ENCODE measurements around the gene C11orf52. TPM values are rescaled to one million over a fixed set of nuclear protein-coding genes. Genes with fewer than 3 reads are reported as not detected.

Gene C11orf52
- total and polyA plus RNA-seq, 2 of the 13 experiments (the other 11 are each of a cell fraction or from before 2014, with no cell fraction given): 7.4 to 11.0 TPM

DNA sequence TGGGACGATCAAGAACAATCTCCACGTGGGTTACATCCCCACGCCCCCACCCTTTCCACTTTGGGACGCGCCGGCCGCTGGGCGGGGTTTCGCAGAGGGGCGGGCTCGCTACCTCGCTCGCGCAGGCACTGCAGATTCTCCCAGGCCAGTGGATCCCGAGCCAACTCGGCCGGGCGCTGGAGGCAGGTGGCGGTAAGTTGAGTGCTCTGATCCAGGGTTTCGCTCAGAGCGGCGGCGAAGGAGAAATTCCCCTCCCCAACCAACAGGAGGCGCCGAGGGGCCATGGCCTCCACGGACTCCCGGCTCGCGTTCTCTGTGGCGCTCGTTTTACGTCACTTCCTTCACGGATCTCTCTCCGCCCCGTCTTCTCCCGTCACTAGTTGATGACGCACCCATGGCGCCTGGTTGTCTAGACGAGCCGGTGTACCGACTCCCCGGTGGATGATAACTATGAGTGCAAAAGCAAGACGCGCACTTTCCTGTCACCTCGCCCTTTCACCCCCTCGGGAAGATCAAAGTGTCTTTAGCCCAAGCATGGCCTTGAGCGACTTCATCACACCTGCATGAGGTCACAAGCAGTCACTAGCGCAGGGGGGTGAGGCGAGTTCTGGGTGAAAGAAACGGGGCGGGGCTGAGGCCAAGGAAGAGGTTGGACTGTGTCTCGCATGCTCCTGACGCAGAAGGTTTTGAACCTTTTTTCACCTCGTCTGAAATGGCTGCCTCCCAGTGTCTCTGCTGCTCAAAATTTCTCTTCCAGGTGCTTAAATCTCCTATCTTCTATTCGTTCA is 39.7 kb upstream of the C11orf52 start, which contains the start of the genes CFAP68 and FDXACB1 (continued):
- TF ChIP-seq SRSF4 (IDR thresholded peaks at IDR 0.05; ENCODE audit: low read depth, low read length, poor library complexity, severe bottlenecking) (no peak), ZNF672 (CRISPR knock-in tag; IDR thresholded peaks at IDR 0.05) (no peak)

DNA sequence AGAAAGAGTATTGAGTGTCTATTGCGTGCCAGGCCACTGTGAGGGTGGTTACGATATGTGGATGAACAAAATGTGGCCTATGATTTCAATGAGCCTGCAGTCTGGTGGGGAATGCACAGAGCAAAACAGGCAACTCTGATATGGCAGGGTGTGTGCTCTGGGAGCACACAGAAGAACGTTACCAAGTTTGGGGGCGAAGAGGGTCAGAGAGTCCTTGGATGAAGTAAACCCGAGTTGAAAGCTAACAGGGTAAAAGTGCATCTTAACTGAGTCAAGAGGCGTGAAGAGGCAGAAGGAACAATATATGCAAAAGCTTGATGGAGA is 39.1 kb upstream of the C11orf52 start:
- TSS peak; percentile 92 for BruUV-seq (replicated peaks)
- no peak for FAIRE-seq
- intact Hi-C loops (cut with micrococcal nuclease; ENCODE audit: unreplicated experiment): loop anchor here (1.0 to 2.0 kb wide), 4 partner anchors 32 to 195 kb away; partner anchors contain the start of genes C11orf52, CRYAB, NKAPD1 and PIH1D2
- TF ChIP-seq, protein P1, sequence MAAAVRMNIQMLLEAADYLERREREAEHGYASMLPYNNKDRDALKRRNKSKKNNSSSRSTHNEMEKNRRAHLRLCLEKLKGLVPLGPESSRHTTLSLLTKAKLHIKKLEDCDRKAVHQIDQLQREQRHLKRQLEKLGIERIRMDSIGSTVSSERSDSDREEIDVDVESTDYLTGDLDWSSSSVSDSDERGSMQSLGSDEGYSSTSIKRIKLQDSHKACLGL (CRISPR knock-in tag; IDR thresholded peaks at IDR 0.05): 0 out of 2 replicates have a peak, but pooled peaks have one; percentile 31
- TF ChIP-seq JUN (CRISPR knock-in tag; IDR thresholded peaks at IDR 0.05) (0 out of 2 replicates have a peak, but pooled peaks have one; percentile 1), FOSL2 (CRISPR knock-in tag; IDR thresholded peaks at IDR 0.05) (no peak), GLI4 (CRISPR knock-in tag; IDR thresholded peaks at IDR 0.05; ENCODE audit: borderline replicate concordance) (0 out of 2 replicates have a peak, but pooled peaks have one; percentile 12), MED8 (CRISPR knock-in tag; IDR thresholded peaks at IDR 0.05; ENCODE audit: insufficient replicate concordance) (peak; percentile 9), ZNF224 (CRISPR knock-in tag; IDR thresholded peaks at IDR 0.05) (0 out of 2 replicates have a peak, but pooled peaks have one; percentile 30), PPARG (CRISPR knock-in tag; conservative IDR thresholded peaks at IDR 0.05) (no peak), SNAI1 (CRISPR knock-in tag; IDR thresholded peaks at IDR 0.05; ENCODE audit: borderline replicate concordance) (peak; percentile 18; the same call in 1 of the 2 replicates)
- TF ChIP-seq, protein P2, sequence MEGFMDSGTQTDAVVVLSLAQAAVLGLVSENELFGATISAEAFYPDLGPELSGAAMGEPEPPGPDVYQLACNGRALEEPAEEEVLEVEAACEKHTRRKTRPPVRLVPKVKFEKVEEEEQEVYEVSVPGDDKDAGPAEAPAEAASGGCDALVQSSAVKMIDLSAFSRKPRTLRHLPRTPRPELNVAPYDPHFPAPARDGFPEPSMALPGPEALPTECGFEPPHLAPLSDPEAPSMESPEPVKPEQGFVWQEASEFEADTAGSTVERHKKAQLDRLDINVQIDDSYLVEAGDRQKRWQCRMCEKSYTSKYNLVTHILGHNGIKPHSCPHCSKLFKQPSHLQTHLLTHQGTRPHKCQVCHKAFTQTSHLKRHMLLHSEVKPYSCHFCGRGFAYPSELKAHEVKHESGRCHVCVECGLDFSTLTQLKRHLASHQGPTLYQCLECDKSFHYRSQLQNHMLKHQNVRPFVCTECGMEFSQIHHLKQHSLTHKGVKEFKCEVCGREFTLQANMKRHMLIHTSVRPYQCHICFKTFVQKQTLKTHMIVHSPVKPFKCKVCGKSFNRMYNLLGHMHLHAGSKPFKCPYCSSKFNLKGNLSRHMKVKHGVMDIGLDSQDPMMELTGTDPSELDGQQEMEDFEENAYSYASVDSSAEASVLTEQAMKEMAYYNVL (CRISPR knock-in tag; IDR thresholded peaks at IDR 0.05; ENCODE audit: borderline replicate concordance): 0 out of 2 replicates have a peak, but pooled peaks have one; percentile 7
- TF ChIP-seq, protein P3, sequence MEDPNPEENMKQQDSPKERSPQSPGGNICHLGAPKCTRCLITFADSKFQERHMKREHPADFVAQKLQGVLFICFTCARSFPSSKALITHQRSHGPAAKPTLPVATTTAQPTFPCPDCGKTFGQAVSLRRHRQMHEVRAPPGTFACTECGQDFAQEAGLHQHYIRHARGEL (CRISPR knock-in tag; IDR thresholded peaks at IDR 0.05): 0 out of 2 replicates have a peak, but pooled peaks have one; percentile 48
- Histone ChIP-seq H3K4me1 (ENCODE audit: insufficient read depth, low read length) (peaks cover 11% of the 10 kb centered on the region), H3K9me3 (ENCODE audit: low read length) (no peaks in the 10 kb centered on the region), H4K20me1 (ENCODE audit: insufficient read depth, low read length) (no peaks in the 10 kb centered on the region), H3K4me3 (replicated peaks in 1 of 3; ENCODE audit: insufficient read depth in 1 of 3, low read depth in 2 of 3, low read length in 3 of 3) (peak overlapping the region; percentile 78 to 83 (median 81)), H3K4me2 (ENCODE audit: low read depth, low read length) (peak overlapping the region; percentile 94), H3K36me3 (replicated peaks in 1 of 2; ENCODE audit: control insufficient read depth in 1 of 2, insufficient read depth in 2 of 2, low read length in 2 of 2) (peaks cover 2 to 4% of the 10 kb centered on the region in 2 experiments; a peak in 2 of 5 replicates), H3K79me2 (ENCODE audit: insufficient read depth, low read length) (no peaks in the 10 kb centered on the region), H3K27me3 (ENCODE audit: control insufficient read depth in 1 of 2, insufficient read depth in 2 of 2, low read length in 2 of 2) (no peaks in the 10 kb centered on the region; a peak in 1 of 5 replicates), H2AFZ (ENCODE audit: low read length) (no peak overlapping the region), H3K9ac (ENCODE audit: insufficient read depth, low read depth, low read length) (peak overlapping the region; percentile 84), H3K27ac (ENCODE audit: extremely low read length, insufficient read depth, low read length) (peak overlapping the region; percentile 95)
- POLR2A ChIA-PET: interaction anchor here (0.8 to 1.8 kb wide), 6 partner anchors 8 to 145 kb away, joined by 3 to 12 read pairs (median 4); partner anchors contain the start of gene ALG9
- in situ Hi-C loops (cut with HindIII; ENCODE audit: extremely low pct_ligation_motif_present, low pct_unique_long_range_greater_than_20kb): loop anchor here (5.0 kb wide), 2 partner anchors 48 to 108 kb away; no protein-coding TSS in a partner anchor
- ATAC-seq: peak; percentile 36
- CTCF ChIA-PET (ENCODE audit: low intra/inter-chr PET ratio, low total read pairs): interaction anchor here (1.3 kb wide), 1 partner anchor 102 kb away, joined by 7 read pairs; no protein-coding TSS in a partner anchor
- DNase-seq (ENCODE audit: low spot score): no peak
- 31% methylated on average over 6 of the region's 6 CpGs for WGBS (ENCODE audit: low lambda C conversion rate)
